ENCODE results near the gene IRF2BPL. TPM values are rescaled to one million over a fixed set of nuclear protein-coding genes. Genes with fewer than 3 reads are reported as not detected.

The IRF2BPL gene
- total and polyA plus RNA-seq, 2 donors, result 13.3 to 14.3 TPM

GRCh38 chr14:77058785-77059184 lies 30.3 kb upstream of the IRF2BPL start:
- WGBS, result 96% methylated on average over 9 of the region's 9 CpGs
- no peak overlapping the region for H3K4me3 ChIP-seq (ENCODE audit: low read length in 2 of 2)
- H3K27me3 ChIP-seq (ENCODE audit: control insufficient read depth in 2 of 2, insufficient read depth in 1 of 2, low read length in 1 of 2), result no peaks in the 10 kb centered on the region
- no peak for DNase-seq (ENCODE audit: low read depth in 6 of 9, low spot score in 9 of 9)
- H3K9me3 ChIP-seq (ENCODE audit: control insufficient read depth in 2 of 2, insufficient read depth in 1 of 2, low read length in 1 of 2), result peaks cover 0 to 12% of the 10 kb centered on the region in 2 donors
- no peak overlapping the region for H3K27ac ChIP-seq (ENCODE audit: low read depth in 1 of 2, low read length in 1 of 2)
- no peaks in the 10 kb centered on the region for H3K36me3 ChIP-seq (ENCODE audit: control insufficient read depth in 2 of 2, insufficient read depth in 2 of 2, low read length in 1 of 2)
- peaks cover 0 to 7% of the 10 kb centered on the region in 2 donors for H3K4me1 ChIP-seq (ENCODE audit: control insufficient read depth in 2 of 2, insufficient read depth in 2 of 2, low read length in 2 of 2)

GRCh38 chr14:77058117-77058516 lies 29.6 kb upstream of the IRF2BPL start:
- H3K27me3 ChIP-seq (ENCODE audit: control insufficient read depth in 2 of 2, insufficient read depth in 1 of 2, low read length in 1 of 2), result no peaks in the 10 kb centered on the region
- H3K9me3 ChIP-seq (ENCODE audit: control insufficient read depth in 2 of 2, insufficient read depth in 1 of 2, low read length in 1 of 2), result peaks cover 0 to 12% of the 10 kb centered on the region in 2 donors
- peaks cover under 1 to 12% of the 10 kb centered on the region in 2 donors for H3K4me1 ChIP-seq (ENCODE audit: control insufficient read depth in 2 of 2, insufficient read depth in 2 of 2, low read length in 2 of 2)
- no peaks in the 10 kb centered on the region for H3K36me3 ChIP-seq (ENCODE audit: control insufficient read depth in 2 of 2, insufficient read depth in 2 of 2, low read length in 1 of 2)
- no peak overlapping the region for H3K4me3 ChIP-seq (ENCODE audit: low read length in 2 of 2)
- DNase-seq (ENCODE audit: low read depth in 6 of 9, low spot score in 9 of 9), result no peak
- no peak overlapping the region for H3K27ac ChIP-seq (ENCODE audit: low read depth in 1 of 2, low read length in 1 of 2)
- 93% methylated on average over 9 of the region's 9 CpGs for WGBS

- over 99% methylated on average over 3 of the region's 3 CpGs for WGBS
- Histone ChIP-seq H3K27me3 (ENCODE audit: control insufficient read depth in 2 of 2, insufficient read depth in 1 of 2, low read length in 1 of 2) (no peaks in the 10 kb centered on the region), H3K9me3 (ENCODE audit: control insufficient read depth in 2 of 2, insufficient read depth in 1 of 2, low read length in 1 of 2) (peaks cover 0 to 12% of the 10 kb centered on the region in 2 donors), H3K4me3 (ENCODE audit: low read length in 2 of 2) (no peak overlapping the region), H3K4me1 (ENCODE audit: control insufficient read depth in 2 of 2, insufficient read depth in 2 of 2, low read length in 2 of 2) (peaks cover 10 to 22% of the 10 kb centered on the region in 2 donors), H3K36me3 (ENCODE audit: control insufficient read depth in 2 of 2, insufficient read depth in 2 of 2, low read length in 1 of 2) (no peaks in the 10 kb centered on the region), H3K27ac (ENCODE audit: low read depth in 1 of 2, low read length in 1 of 2) (no peak overlapping the region)
- no peak for DNase-seq (ENCODE audit: low read depth in 6 of 9, low spot score in 9 of 9)
Observed at GRCh38 chr14:77055981-77056380, 27.5 kb upstream of the IRF2BPL start.

GRCh38 chr14:77055306-77055705 lies 26.8 kb upstream of the IRF2BPL start:
- H3K27ac ChIP-seq (ENCODE audit: low read depth in 1 of 2, low read length in 1 of 2), result no peak overlapping the region
- 88% methylated on average over 5 of the region's 5 CpGs for WGBS
- H3K4me1 ChIP-seq (ENCODE audit: control insufficient read depth in 2 of 2, insufficient read depth in 2 of 2, low read length in 2 of 2), result peaks cover 10 to 22% of the 10 kb centered on the region in 2 donors
- H3K9me3 ChIP-seq (ENCODE audit: control insufficient read depth in 2 of 2, insufficient read depth in 1 of 2, low read length in 1 of 2), result peaks cover 0 to 12% of the 10 kb centered on the region in 2 donors
- no peaks in the 10 kb centered on the region for H3K27me3 ChIP-seq (ENCODE audit: control insufficient read depth in 2 of 2, insufficient read depth in 1 of 2, low read length in 1 of 2)
- DNase-seq (ENCODE audit: low read depth in 6 of 9, low spot score in 9 of 9), result no peak
- H3K36me3 ChIP-seq (ENCODE audit: control insufficient read depth in 2 of 2, insufficient read depth in 2 of 2, low read length in 1 of 2), result no peaks in the 10 kb centered on the region
- no peak overlapping the region for H3K4me3 ChIP-seq (ENCODE audit: low read length in 2 of 2)

GRCh38 chr14:77053046-77053841 lies 24.7 kb upstream of the IRF2BPL start:
- DNase-seq (ENCODE audit: low read depth in 6 of 9, low spot score in 9 of 9), result peak in 3 of 9 donors; percentile 83 to 91 (median 90)
- Histone ChIP-seq H3K27ac (ENCODE audit: low read depth in 1 of 2, low read length in 1 of 2) (peak overlapping the region in 1 of 2 donors; percentile 8), H3K27me3 (ENCODE audit: control insufficient read depth in 2 of 2, insufficient read depth in 1 of 2, low read length in 1 of 2) (no peaks in the 10 kb centered on the region), H3K4me3 (ENCODE audit: low read length in 2 of 2) (no peak overlapping the region), H3K36me3 (ENCODE audit: control insufficient read depth in 2 of 2, insufficient read depth in 2 of 2, low read length in 1 of 2) (no peaks in the 10 kb centered on the region), H3K9me3 (ENCODE audit: control insufficient read depth in 2 of 2, insufficient read depth in 1 of 2, low read length in 1 of 2) (peaks cover 0 to 14% of the 10 kb centered on the region in 2 donors), H3K4me1 (ENCODE audit: control insufficient read depth in 2 of 2, insufficient read depth in 2 of 2, low read length in 2 of 2) (peaks cover 10 to 22% of the 10 kb centered on the region in 2 donors)
- 37% methylated on average over 21 of the region's 21 CpGs for WGBS

GRCh38 chr14:77052281-77053044 lies 24.0 kb upstream of the IRF2BPL start:
- 94% methylated on average over 8 of the region's 8 CpGs for WGBS
- Histone ChIP-seq H3K4me3 (ENCODE audit: low read length in 2 of 2) (no peak overlapping the region), H3K9me3 (ENCODE audit: control insufficient read depth in 2 of 2, insufficient read depth in 1 of 2, low read length in 1 of 2) (peaks cover 0 to 14% of the 10 kb centered on the region in 2 donors), H3K27me3 (ENCODE audit: control insufficient read depth in 2 of 2, insufficient read depth in 1 of 2, low read length in 1 of 2) (no peaks in the 10 kb centered on the region), H3K4me1 (ENCODE audit: control insufficient read depth in 2 of 2, insufficient read depth in 2 of 2, low read length in 2 of 2) (peaks cover 10 to 22% of the 10 kb centered on the region in 2 donors), H3K27ac (ENCODE audit: low read depth in 1 of 2, low read length in 1 of 2) (no peak overlapping the region), H3K36me3 (ENCODE audit: control insufficient read depth in 2 of 2, insufficient read depth in 2 of 2, low read length in 1 of 2) (no peaks in the 10 kb centered on the region)
- no peak for DNase-seq (ENCODE audit: low read depth in 6 of 9, low spot score in 9 of 9)

- Histone ChIP-seq H3K27ac (ENCODE audit: low read depth in 1 of 2, low read length in 1 of 2) (no peak overlapping the region), H3K36me3 (ENCODE audit: control insufficient read depth in 2 of 2, insufficient read depth in 2 of 2, low read length in 1 of 2) (no peaks in the 10 kb centered on the region), H3K9me3 (ENCODE audit: control insufficient read depth in 2 of 2, insufficient read depth in 1 of 2, low read length in 1 of 2) (peaks cover 0 to 9% of the 10 kb centered on the region in 2 donors), H3K4me3 (ENCODE audit: low read length in 2 of 2) (no peak overlapping the region), H3K4me1 (ENCODE audit: control insufficient read depth in 2 of 2, insufficient read depth in 2 of 2, low read length in 2 of 2) (peaks cover 16 to 31% of the 10 kb centered on the region in 2 donors), H3K27me3 (ENCODE audit: control insufficient read depth in 2 of 2, insufficient read depth in 1 of 2, low read length in 1 of 2) (no peaks in the 10 kb centered on the region)
- DNase-seq (ENCODE audit: low read depth in 6 of 9, low spot score in 9 of 9), result no peak
- WGBS, result 73% methylated on average over 11 of the region's 11 CpGs
Observed at GRCh38 chr14:77051116-77051515, 22.6 kb upstream of the IRF2BPL start.

- no peaks in the 10 kb centered on the region for H3K27me3 ChIP-seq (ENCODE audit: control insufficient read depth in 2 of 2, insufficient read depth in 1 of 2, low read length in 1 of 2)
- H3K36me3 ChIP-seq (ENCODE audit: control insufficient read depth in 2 of 2, insufficient read depth in 2 of 2, low read length in 1 of 2), result no peaks in the 10 kb centered on the region
- peaks cover 49 to 58% of the 10 kb centered on the region in 2 donors for H3K4me1 ChIP-seq (ENCODE audit: control insufficient read depth in 2 of 2, insufficient read depth in 2 of 2, low read length in 2 of 2)
- no peak for DNase-seq (ENCODE audit: low read depth in 6 of 9, low spot score in 9 of 9)
- no peak overlapping the region for H3K27ac ChIP-seq (ENCODE audit: low read depth in 1 of 2, low read length in 1 of 2)
- 94% methylated on average over 3 of the region's 3 CpGs for WGBS
- H3K9me3 ChIP-seq (ENCODE audit: control insufficient read depth in 2 of 2, insufficient read depth in 1 of 2, low read length in 1 of 2), result peaks cover 0 to 2% of the 10 kb centered on the region in 2 donors
- no peak overlapping the region for H3K4me3 ChIP-seq (ENCODE audit: low read length in 2 of 2)
Observed at GRCh38 chr14:77046721-77047120, 18.2 kb upstream of the IRF2BPL start.
